Sigmoid colon (tissue), 7 donors: ENCODE measurements around the gene SULT4A1. TPM values are rescaled to one million over a fixed set of nuclear protein-coding genes. Genes with fewer than 3 reads are reported as not detected.

ENCODE experiments used
- DNase-seq: peaks from one replicate; pipeline ENCODE4 v3.0.0-alpha.2; 2019
- H3K27ac ChIP-seq, 4 donors: fragments of 200-600 bp; sonication (generic); one replicate each; pipeline ENCODE4 v1.5.1; 2016 to 2019; ENCODE audit warnings: mild to moderate bottlenecking in 1 of 4
- H3K27me3 ChIP-seq, 3 donors: fragments of 200-600 bp; sonication (generic); one replicate each; pipeline ENCODE4 v1.5.1; 2019; ENCODE audit warnings: mild to moderate bottlenecking in 1 of 3
- H3K36me3 ChIP-seq, 4 donors: fragments of 200-600 bp; sonication (generic); one replicate each; pipeline ENCODE4 v1.5.1; 2016 to 2019
- H3K4me1 ChIP-seq, 4 donors: fragments of 200-600 bp; sonication (generic); one replicate each; pipeline ENCODE4 v1.5.1; 2017 to 2019
- H3K4me3 ChIP-seq, 4 donors: fragments of 200-600 bp; sonication (generic); one replicate each; pipeline ENCODE4 v1.5.1; 2017 to 2019; ENCODE audit warnings: mild to moderate bottlenecking in 2 of 4, moderate library complexity in 1 of 4
- H3K9me3 ChIP-seq, 4 donors: fragments of 200-600 bp in 3 of 4; sonication (generic) in 3 of 4; one replicate each; pipeline versions ENCODE4 v1.5.1 to v1.6.1; 2013 to 2019
- EP300 ChIP-seq, 4 donors: sonication (generic); formaldehyde crosslinking; IDR thresholded peaks; one replicate each; pipeline ENCODE4 v1.6.1; 2017; ENCODE audit warnings: antibody characterized with exemption in 4 of 4
- POLR2A ChIP-seq, 2 donors: fragments of 450-650 bp; IDR thresholded peaks; one replicate each; pipeline ENCODE4 v1.6.1; 2016; ENCODE audit warnings: antibody characterized with exemption in 2 of 2, mild to moderate bottlenecking in 2 of 2, moderate library complexity in 2 of 2
- POLR2AphosphoS5 ChIP-seq, 4 donors: sonication (generic); formaldehyde crosslinking; IDR thresholded peaks; one replicate each; pipeline ENCODE4 v1.6.1; 2017; ENCODE audit warnings: antibody characterized with exemption in 4 of 4
- WGBS, 2 donors: extraction: QIAGEN DNeasy Blood & Tissue Kit; methylation state at CpG; one replicate each; pipeline ENCODE4 v1.1.7; 2013; 5-methylcytosine and 5-hydroxymethylcytosine counted together
- intact Hi-C: fragments of 100-400 bp; cut with DNase I; formaldehyde crosslinking; loops from one replicate; pipeline ENCODE4 v1.15.1; 2023
- polyA plus RNA-seq, 3 donors: library from polyadenylated mRNA; stranded (reverse); fragments of 200-250 nt; gene quantifications; one replicate each; pipeline ENCODE4 v1.2.3, GENCODE V29; 2013
- total RNA-seq, 4 donors: library from RNA; depleted of rRNA; stranded (reverse); fragments of >200 nt; gene quantifications; one replicate each; pipeline ENCODE4 v1.1.0, GENCODE V29; 2016
- TF ChIP-seq, protein P1 (sequence below), 4 experiments: fragments of 450-650 bp in 3 of 4; fragments of 200-600 bp in 1 of 4; IDR thresholded peaks; one replicate each; pipeline ENCODE4 v1.5.1; 2016 to 2019; ENCODE audit warnings: antibody characterized with exemption in 4 of 4, mild to moderate bottlenecking in 3 of 4, moderate library complexity in 2 of 4
- donor health status: healthy with polysubstance abuse.
- donor health status: Bipolar disorder and iron deficiency.
- donor health status: healthy.

Gene SULT4A1, protein sequence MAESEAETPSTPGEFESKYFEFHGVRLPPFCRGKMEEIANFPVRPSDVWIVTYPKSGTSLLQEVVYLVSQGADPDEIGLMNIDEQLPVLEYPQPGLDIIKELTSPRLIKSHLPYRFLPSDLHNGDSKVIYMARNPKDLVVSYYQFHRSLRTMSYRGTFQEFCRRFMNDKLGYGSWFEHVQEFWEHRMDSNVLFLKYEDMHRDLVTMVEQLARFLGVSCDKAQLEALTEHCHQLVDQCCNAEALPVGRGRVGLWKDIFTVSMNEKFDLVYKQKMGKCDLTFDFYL
- total RNA-seq (1 to 10 TPM; 1.3 to 3.9 (median 2.4) TPM), polyA plus RNA-seq (1 to 10 TPM in 1 of 3 donors, not detected in 2; 2.2 TPM)

- WGBS, 2 donors, result 5 to 8% methylated on average over 121 of the region's 121 CpGs
- peaks cover 14 to 57% (median 39%) of the 10 kb centered on the region in 3 donors for H3K27me3 ChIP-seq
- no peaks in the 10 kb centered on the region for H3K36me3 ChIP-seq
- peaks cover 0 to 5% (median 4%) of the 10 kb centered on the region in 4 donors for H3K4me1 ChIP-seq
- DNase-seq, result peak; percentile 62
- intact Hi-C loops, result no loop called here
- TF ChIP-seq, protein P1, sequence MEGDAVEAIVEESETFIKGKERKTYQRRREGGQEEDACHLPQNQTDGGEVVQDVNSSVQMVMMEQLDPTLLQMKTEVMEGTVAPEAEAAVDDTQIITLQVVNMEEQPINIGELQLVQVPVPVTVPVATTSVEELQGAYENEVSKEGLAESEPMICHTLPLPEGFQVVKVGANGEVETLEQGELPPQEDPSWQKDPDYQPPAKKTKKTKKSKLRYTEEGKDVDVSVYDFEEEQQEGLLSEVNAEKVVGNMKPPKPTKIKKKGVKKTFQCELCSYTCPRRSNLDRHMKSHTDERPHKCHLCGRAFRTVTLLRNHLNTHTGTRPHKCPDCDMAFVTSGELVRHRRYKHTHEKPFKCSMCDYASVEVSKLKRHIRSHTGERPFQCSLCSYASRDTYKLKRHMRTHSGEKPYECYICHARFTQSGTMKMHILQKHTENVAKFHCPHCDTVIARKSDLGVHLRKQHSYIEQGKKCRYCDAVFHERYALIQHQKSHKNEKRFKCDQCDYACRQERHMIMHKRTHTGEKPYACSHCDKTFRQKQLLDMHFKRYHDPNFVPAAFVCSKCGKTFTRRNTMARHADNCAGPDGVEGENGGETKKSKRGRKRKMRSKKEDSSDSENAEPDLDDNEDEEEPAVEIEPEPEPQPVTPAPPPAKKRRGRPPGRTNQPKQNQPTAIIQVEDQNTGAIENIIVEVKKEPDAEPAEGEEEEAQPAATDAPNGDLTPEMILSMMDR (IDR thresholded peaks at IDR 0.05), result no peak
- TF ChIP-seq POLR2AphosphoS5 (IDR thresholded peaks at IDR 0.05), result no peak
- no peak for TF ChIP-seq EP300 (IDR thresholded peaks at IDR 0.05)
- no peak for TF ChIP-seq POLR2A (IDR thresholded peaks at IDR 0.05)
- no peaks in the 10 kb centered on the region for H3K9me3 ChIP-seq
- no peak within 1 kb of the TSS for H3K27ac ChIP-seq
- H3K4me3 ChIP-seq, result peak within 1 kb of the TSS in 1 of 4 donors; percentile 32
Observed at GRCh38 chr22:43862074-43862881, at the start of gene SULT4A1. TSS of gene SULT4A1 (minus strand) at chr22:43862513. CDS start at chr22:43862382, 131 bp downstream.

DNA sequence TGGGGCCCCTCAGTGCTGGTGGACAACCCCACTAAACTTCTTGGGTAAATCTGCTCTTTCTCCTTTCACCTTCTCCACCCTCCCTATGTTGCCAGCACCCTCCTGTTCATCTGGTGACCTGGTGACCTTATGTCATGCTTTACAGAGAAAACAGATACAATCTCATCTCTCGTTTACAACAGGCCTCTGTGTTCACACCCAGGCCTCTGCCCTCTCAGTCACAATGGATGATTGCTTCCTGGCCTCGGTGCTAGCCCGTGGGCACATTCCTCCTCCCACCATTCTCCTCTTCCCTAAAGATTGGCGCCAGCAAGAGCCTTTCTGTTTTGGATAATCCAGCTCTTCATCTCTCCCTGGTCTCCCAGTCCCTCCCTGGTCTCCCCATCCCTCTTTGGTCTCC, 49.0 kb upstream of the SULT4A1 start:
- H3K27me3 ChIP-seq, result no peaks in the 10 kb centered on the region
- TF ChIP-seq, protein P1 (IDR thresholded peaks at IDR 0.05), result no peak
- TF ChIP-seq EP300 (IDR thresholded peaks at IDR 0.05) (no peak), POLR2A (IDR thresholded peaks at IDR 0.05) (no peak), POLR2AphosphoS5 (IDR thresholded peaks at IDR 0.05) (no peak)
- H3K4me1 ChIP-seq, result no peaks in the 10 kb centered on the region
- H3K36me3 ChIP-seq, result no peaks in the 10 kb centered on the region
- no peaks in the 10 kb centered on the region for H3K9me3 ChIP-seq
- no peak overlapping the region for H3K27ac ChIP-seq
- intact Hi-C loops, result no loop called here
- WGBS, 2 donors, result 7 to 20% methylated on average over 4 of the region's 4 CpGs
- no peak overlapping the region for H3K4me3 ChIP-seq
- DNase-seq, result no peak

DNA sequence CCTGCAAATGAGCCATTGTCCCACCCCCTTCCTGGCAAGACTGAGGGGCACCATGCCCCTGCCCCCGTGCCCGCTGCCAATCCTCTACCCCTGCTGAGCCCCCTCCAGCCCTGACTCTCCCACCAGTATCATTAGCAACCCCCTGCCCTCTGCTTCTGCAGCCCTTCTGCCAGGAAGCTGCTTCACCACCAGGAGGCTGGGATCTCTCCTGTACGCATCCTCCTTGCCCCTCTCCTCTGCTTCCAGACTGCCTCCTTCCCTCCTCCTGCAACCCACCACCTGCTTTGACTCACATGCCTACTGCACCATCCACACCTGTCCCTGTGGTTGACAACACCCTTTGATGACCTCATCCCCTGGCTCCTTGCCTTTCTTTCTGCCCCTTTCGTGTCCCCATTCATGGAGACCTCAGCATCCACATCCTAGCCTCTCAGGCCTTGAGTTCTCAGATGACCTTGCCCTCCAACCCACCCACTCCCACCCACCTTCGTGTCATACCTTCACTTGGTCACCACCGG, 47.9 kb upstream of the SULT4A1 start:
- Histone ChIP-seq H3K36me3 (no peaks in the 10 kb centered on the region), H3K9me3 (no peaks in the 10 kb centered on the region), H3K27ac (no peak overlapping the region), H3K27me3 (peaks cover 0 to 6% (median 0%) of the 10 kb centered on the region in 3 donors), H3K4me3 (no peak overlapping the region), H3K4me1 (no peaks in the 10 kb centered on the region)
- WGBS, 2 donors, result 54 to 72% methylated on average over 6 of the region's 6 CpGs
- DNase-seq, result no peak
- intact Hi-C loops, result no loop called here
- no peak for TF ChIP-seq EP300 (IDR thresholded peaks at IDR 0.05)
- no peak for TF ChIP-seq POLR2AphosphoS5 (IDR thresholded peaks at IDR 0.05)
- TF ChIP-seq, protein P1 (IDR thresholded peaks at IDR 0.05), result no peak
- TF ChIP-seq POLR2A (IDR thresholded peaks at IDR 0.05), result no peak

DNA sequence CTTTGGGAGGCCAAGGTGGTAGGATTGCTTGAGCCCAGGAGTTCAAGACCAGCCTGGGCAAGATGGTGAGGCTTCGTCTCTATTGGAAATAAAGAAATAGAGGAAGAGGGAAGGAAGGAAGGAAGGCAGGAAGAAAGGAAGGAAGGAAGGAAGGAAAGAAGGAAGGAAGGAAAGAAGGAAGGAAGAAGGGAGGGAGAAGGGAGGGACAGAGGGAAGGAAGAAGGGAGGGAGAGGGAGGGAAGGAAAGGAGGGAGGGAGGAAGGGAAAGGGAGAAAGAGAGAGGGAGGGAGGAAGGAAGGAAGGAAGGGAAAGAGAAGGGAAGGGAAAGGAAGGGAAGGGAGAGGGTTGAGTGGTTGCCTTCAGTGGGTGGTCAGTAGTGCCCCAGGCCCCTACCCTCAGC, 47.4 kb upstream of the SULT4A1 start:
- TF ChIP-seq POLR2AphosphoS5 (IDR thresholded peaks at IDR 0.05) (no peak), EP300 (IDR thresholded peaks at IDR 0.05) (no peak), POLR2A (IDR thresholded peaks at IDR 0.05) (no peak)
- TF ChIP-seq, protein P1 (IDR thresholded peaks at IDR 0.05), result no peak
- Histone ChIP-seq H3K4me3 (no peak overlapping the region), H3K27ac (no peak overlapping the region), H3K4me1 (no peaks in the 10 kb centered on the region), H3K36me3 (no peaks in the 10 kb centered on the region), H3K27me3 (peaks cover 0 to 11% (median 0%) of the 10 kb centered on the region in 3 donors), H3K9me3 (no peaks in the 10 kb centered on the region)
- WGBS, 2 donors, result 84 to 89% methylated on average over 1 of the region's 1 CpG
- intact Hi-C loops, result no loop called here
- no peak for DNase-seq
